NCI-H1092 (cell line): ENCODE measurements around the gene CCDC183.
A peak's percentile ranks its signal among the peaks of the same experiment; 100 is the strongest.
"Not testable (repeated sequence)": the region's sequence is repeated elsewhere in the genome, so short reads cannot be mapped to it uniquely, and the experiment has no call there.

ENCODE experiments used
- DNase-seq: peaks from one replicate; lab custom pipeline; 2025; lab: John Stamatoyannopoulos, UW

The CCDC183 gene

GRCh38 chr9:136760834-136761544, 35.1 kb upstream of the CCDC183 start:
- not testable (repeated sequence) for DNase-seq

- DNase-seq, result no peak
Observed at GRCh38 chr9:136761545-136761981, 34.6 kb upstream of the CCDC183 start.

- no peak for DNase-seq
Observed at GRCh38 chr9:136762221-136762691, 33.9 kb upstream of the CCDC183 start.

- no peak for DNase-seq
Observed at GRCh38 chr9:136762915-136763648, 33.1 kb upstream of the CCDC183 start.

GRCh38 chr9:136763649-136764035, 32.5 kb upstream of the CCDC183 start:
- no peak for DNase-seq

- peak; percentile 27 for DNase-seq
Observed at GRCh38 chr9:136764301-136764891, 31.7 kb upstream of the CCDC183 start, which contains the start of gene LCN15. Gene LCN15 (minus strand): TSS chr9:136764518. CDS start chr9:136764488, 30 bp downstream.

GRCh38 chr9:136765041-136765440, 31.1 kb upstream of the CCDC183 start:
- no peak for DNase-seq

GRCh38 chr9:136765745-136766409, 30.3 kb upstream of the CCDC183 start:
- DNase-seq, result not testable (repeated sequence)

- DNase-seq, result peak; percentile 29
Observed at GRCh38 chr9:136766410-136767120, 29.6 kb upstream of the CCDC183 start.

GRCh38 chr9:136769710-136770191, 26.4 kb upstream of the CCDC183 start:
- DNase-seq, result peak; percentile 18

GRCh38 chr9:136771907-136772415, 24.2 kb upstream of the CCDC183 start:
- DNase-seq, result no peak

- DNase-seq, result no peak
Observed at GRCh38 chr9:136773386-136774044, 22.6 kb upstream of the CCDC183 start.

- no peak for DNase-seq
Observed at GRCh38 chr9:136774416-136775045, 21.6 kb upstream of the CCDC183 start.

GRCh38 chr9:136775191-136775590, 20.9 kb upstream of the CCDC183 start:
- no peak for DNase-seq

- DNase-seq, result no peak
Observed at GRCh38 chr9:136776947-136777346, 19.2 kb upstream of the CCDC183 start.

GRCh38 chr9:136777359-136777758, 18.8 kb upstream of the CCDC183 start:
- DNase-seq, result no peak

- DNase-seq, result no peak
Observed at GRCh38 chr9:136779808-136780207, 16.3 kb upstream of the CCDC183 start.

GRCh38 chr9:136782452-136782851, 13.7 kb upstream of the CCDC183 start:
- no peak for DNase-seq

- DNase-seq, result peak; percentile 27
Observed at GRCh38 chr9:136784249-136784996, 11.7 kb upstream of the CCDC183 start.
